OCI-LY1 (cell line): ENCODE results near the gene FOXO3.

Experiments
- H2AFZ ChIP-seq: fragments of 200-600 bp; sonication (generic), shearing (Covaris generic); 2 replicates; pipeline ENCODE4 v1.6.0; 2014; ENCODE audit warnings: antibody characterized with exemption, mild to moderate bottlenecking, low read length
- H3F3A ChIP-seq: fragments of 200-600 bp; sonication (generic), shearing (Covaris generic); 2 replicates; pipeline ENCODE4 v1.6.0; 2014; ENCODE audit warnings: mild to moderate bottlenecking, antibody characterized with exemption, low read length, moderate library complexity; ENCODE audit not compliant: insufficient read depth
- H3K27ac ChIP-seq: fragments of 200-600 bp; sonication (generic); 2 replicates; pipeline ENCODE4 v1.5.1; 2014; ENCODE audit warnings: low read length, mixed run types, mild to moderate bottlenecking, low read depth; ENCODE audit not compliant: poor library complexity, severe bottlenecking
- H3K27me3 ChIP-seq: fragments of 200-600 bp; sonication (generic); 2 replicates; pipeline ENCODE4 v1.6.0; 2014; ENCODE audit warnings: antibody characterized with exemption, mild to moderate bottlenecking, low read length, moderate library complexity; ENCODE audit not compliant: insufficient read depth
- H3K36me3 ChIP-seq: fragments of 200-600 bp; sonication (generic); 2 replicates; pipeline ENCODE4 v1.6.1; 2014; ENCODE audit warnings: mild to moderate bottlenecking, antibody characterized with exemption, low read length, moderate library complexity, mixed read lengths; ENCODE audit not compliant: insufficient read depth
- H3K4me1 ChIP-seq: fragments of 200-600 bp; sonication (generic); 2 replicates; pipeline ENCODE4 v1.5.1; 2014; ENCODE audit warnings: mild to moderate bottlenecking, low read length, moderate library complexity; ENCODE audit not compliant: insufficient read depth, severe bottlenecking
- H3K4me2 ChIP-seq: fragments of 200-600 bp; sonication (generic), shearing (Covaris generic); 2 replicates; pipeline ENCODE4 v1.6.1; 2014; ENCODE audit warnings: low read length
- H3K4me3 ChIP-seq: fragments of 200-600 bp; sonication (generic); 2 replicates; pipeline ENCODE4 v1.5.1; 2014; ENCODE audit warnings: low read length, low read depth, mild to moderate bottlenecking, mixed read lengths; ENCODE audit not compliant: poor library complexity, severe bottlenecking
- H3K79me2 ChIP-seq: fragments of 200-600 bp; shearing (Covaris generic); 2 replicates; pipeline ENCODE4 v1.6.1; 2016; ENCODE audit warnings: mixed run types, low read length, mixed read lengths; ENCODE audit not compliant: insufficient read depth
- H3K9ac ChIP-seq: fragments of 200-600 bp; sonication (generic), shearing (Covaris generic); 2 replicates; pipeline ENCODE4 v1.6.1; 2014; ENCODE audit warnings: mild to moderate bottlenecking, low read length, mixed read lengths
- H3K9me2 ChIP-seq: fragments of 200-600 bp; sonication (generic), shearing (Covaris generic); 2 replicates; pipeline ENCODE4 v1.6.1; 2014; ENCODE audit warnings: low read depth, mild to moderate bottlenecking, low read length, mixed read lengths
- H3K9me3 ChIP-seq: fragments of 200-600 bp; shearing (Covaris generic); 2 replicates; pipeline ENCODE4 v1.6.1; 2014; ENCODE audit warnings: low read length, mixed read lengths
- H4K20me1 ChIP-seq: fragments of 200-600 bp; sonication (generic), shearing (Covaris generic); 2 replicates; pipeline ENCODE4 v1.6.0; 2016; ENCODE audit warnings: mild to moderate bottlenecking, low read length; ENCODE audit not compliant: insufficient read depth
- EZH2 ChIP-seq: fragments of 200-600 bp; sonication (generic), shearing (Covaris generic); IDR thresholded peaks from 2 replicates; pipeline ENCODE4 v1.8.0; 2017; ENCODE audit warnings: borderline replicate concordance, mixed run types, mild to moderate bottlenecking, antibody characterized with exemption, low read length, moderate library complexity, mixed read lengths
- TF ChIP-seq, protein P1 (sequence below): fragments of 200-600 bp; sonication (generic), shearing (Covaris generic); IDR thresholded peaks from 2 replicates; pipeline ENCODE4 v1.5.1; 2017; ENCODE audit warnings: mild to moderate bottlenecking, antibody characterized with exemption, low read length, moderate library complexity, mixed read lengths

The FOXO3 gene

DNA sequence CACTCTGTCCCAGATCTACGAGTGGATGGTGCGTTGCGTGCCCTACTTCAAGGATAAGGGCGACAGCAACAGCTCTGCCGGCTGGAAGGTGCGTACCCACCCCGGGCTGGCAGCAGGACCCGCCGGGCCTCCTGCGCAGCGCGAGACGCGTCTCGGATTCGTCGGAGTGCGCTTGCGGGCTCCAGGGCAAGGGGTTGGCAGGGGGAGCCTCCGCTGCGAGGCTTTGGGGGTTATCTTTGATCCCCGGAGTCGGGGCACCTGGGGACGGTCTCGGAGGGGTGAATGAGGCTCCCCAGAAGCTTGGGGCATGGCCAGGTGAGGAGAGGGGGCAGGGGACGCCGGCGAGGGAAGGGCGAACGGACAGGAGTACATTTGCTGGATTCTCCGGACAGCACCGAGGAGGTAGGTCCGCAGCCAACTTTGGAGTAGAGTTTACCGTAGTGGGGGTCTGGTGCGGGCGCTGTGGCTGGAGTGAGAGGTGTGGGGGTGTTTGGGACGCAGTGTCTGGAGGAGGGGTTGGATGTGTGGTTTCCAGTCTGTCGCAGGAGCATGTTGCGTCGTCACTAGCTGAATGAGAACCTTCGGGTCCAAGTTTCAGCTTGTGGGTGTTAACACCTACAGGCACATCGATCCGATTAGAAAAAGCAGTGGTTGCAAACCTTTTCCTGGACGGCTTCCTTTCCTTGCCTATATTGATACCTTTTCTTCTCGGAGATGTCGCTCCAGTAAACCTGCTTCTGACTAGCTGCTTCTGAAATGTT lies 1.2 kb downstream of the FOXO3 start:
- TF ChIP-seq, protein P1, sequence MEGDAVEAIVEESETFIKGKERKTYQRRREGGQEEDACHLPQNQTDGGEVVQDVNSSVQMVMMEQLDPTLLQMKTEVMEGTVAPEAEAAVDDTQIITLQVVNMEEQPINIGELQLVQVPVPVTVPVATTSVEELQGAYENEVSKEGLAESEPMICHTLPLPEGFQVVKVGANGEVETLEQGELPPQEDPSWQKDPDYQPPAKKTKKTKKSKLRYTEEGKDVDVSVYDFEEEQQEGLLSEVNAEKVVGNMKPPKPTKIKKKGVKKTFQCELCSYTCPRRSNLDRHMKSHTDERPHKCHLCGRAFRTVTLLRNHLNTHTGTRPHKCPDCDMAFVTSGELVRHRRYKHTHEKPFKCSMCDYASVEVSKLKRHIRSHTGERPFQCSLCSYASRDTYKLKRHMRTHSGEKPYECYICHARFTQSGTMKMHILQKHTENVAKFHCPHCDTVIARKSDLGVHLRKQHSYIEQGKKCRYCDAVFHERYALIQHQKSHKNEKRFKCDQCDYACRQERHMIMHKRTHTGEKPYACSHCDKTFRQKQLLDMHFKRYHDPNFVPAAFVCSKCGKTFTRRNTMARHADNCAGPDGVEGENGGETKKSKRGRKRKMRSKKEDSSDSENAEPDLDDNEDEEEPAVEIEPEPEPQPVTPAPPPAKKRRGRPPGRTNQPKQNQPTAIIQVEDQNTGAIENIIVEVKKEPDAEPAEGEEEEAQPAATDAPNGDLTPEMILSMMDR: no peak
- TF ChIP-seq EZH2: no peak
- Histone ChIP-seq H3K27ac (no peak overlapping the region), H3K79me2 (no peaks in the 10 kb centered on the region), H3K27me3 (no peaks in the 10 kb centered on the region), H3K4me2 (no peak overlapping the region; the same call in 1 of the 2 replicates), H3K4me1 (peaks cover 40% of the 10 kb centered on the region), H4K20me1 (no peaks in the 10 kb centered on the region), H3K9me2 (no peaks in the 10 kb centered on the region), H2AFZ (no peak overlapping the region), H3F3A (peaks cover 11% of the 10 kb centered on the region), H3K9me3 (no peaks in the 10 kb centered on the region), H3K4me3 (no peak overlapping the region), H3K9ac (no peak overlapping the region), H3K36me3 (peaks cover 21% of the 10 kb centered on the region)

DNA sequence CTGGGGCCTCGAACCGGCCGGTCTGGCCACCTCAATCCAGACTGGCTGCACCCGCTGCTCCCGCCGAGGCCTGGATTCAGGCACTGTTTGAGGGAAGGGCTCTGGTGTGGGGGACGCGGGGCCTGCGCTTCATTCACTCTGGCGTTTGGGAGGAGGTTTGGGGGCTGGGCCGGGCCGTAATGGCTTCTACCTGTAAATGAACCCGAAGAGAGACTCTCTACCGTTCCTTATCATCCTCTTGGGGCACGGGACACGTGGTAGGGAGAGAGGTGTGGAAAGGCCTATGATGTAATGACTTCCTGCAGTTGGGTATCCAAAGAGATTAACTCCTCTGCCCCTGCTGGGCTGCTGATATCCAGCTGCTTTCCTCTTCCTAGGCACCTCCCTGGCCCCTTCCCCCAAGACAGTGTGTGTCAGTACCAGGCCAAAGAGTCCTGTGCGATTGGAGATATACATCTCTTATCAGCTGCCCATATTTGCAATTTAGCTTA lies 1.8 kb downstream of the FOXO3 start:
- H3K4me1 ChIP-seq: peaks cover 34% of the 10 kb centered on the region
- no peaks in the 10 kb centered on the region for H3K9me2 ChIP-seq
- H3K36me3 ChIP-seq: peaks cover 27% of the 10 kb centered on the region
- no peaks in the 10 kb centered on the region for H3K9me3 ChIP-seq
- H3F3A ChIP-seq: peaks cover 11% of the 10 kb centered on the region
- no peak overlapping the region for H2AFZ ChIP-seq
- no peak overlapping the region; the same call in 1 of the 2 replicates for H3K4me2 ChIP-seq
- TF ChIP-seq, protein P1: no peak
- no peaks in the 10 kb centered on the region for H3K79me2 ChIP-seq
- no peak overlapping the region for H3K9ac ChIP-seq
- no peak overlapping the region for H3K4me3 ChIP-seq
- H4K20me1 ChIP-seq: no peaks in the 10 kb centered on the region
- H3K27me3 ChIP-seq: no peaks in the 10 kb centered on the region
- no peak overlapping the region for H3K27ac ChIP-seq

DNA sequence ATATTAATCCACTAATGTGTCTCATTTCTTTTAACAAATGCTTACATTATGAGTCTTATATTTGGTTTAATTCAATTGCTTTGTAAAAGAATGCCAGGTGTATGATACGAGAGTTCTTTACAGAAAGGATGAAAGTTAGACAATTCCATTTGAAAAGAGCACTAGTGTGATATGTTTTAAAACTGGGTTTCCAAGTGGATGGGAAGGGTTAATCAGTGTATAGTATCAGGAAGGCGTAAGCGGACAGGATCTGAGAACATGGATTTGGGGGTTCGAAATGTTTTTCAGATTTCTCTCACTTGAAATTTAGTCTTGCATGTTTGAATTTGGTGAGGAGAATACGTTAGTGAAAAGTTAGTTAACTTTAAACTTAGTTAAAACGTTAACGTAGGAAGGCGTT lies 2.6 kb downstream of the FOXO3 start:
- no peak overlapping the region for H3K4me3 ChIP-seq
- H3K27me3 ChIP-seq: no peaks in the 10 kb centered on the region
- peaks cover 11% of the 10 kb centered on the region for H3F3A ChIP-seq
- no peaks in the 10 kb centered on the region for H3K79me2 ChIP-seq
- H3K36me3 ChIP-seq: peaks cover 28% of the 10 kb centered on the region
- H3K9me2 ChIP-seq: no peaks in the 10 kb centered on the region
- H3K27ac ChIP-seq: no peak overlapping the region
- no peak overlapping the region; the same call in 1 of the 2 replicates for H3K4me2 ChIP-seq
- H3K4me1 ChIP-seq: peaks cover 33% of the 10 kb centered on the region
- TF ChIP-seq, protein P1: no peak
- no peak for TF ChIP-seq EZH2
- no peak overlapping the region for H3K9ac ChIP-seq
- H2AFZ ChIP-seq: no peak overlapping the region
- no peaks in the 10 kb centered on the region for H4K20me1 ChIP-seq
- H3K9me3 ChIP-seq: no peaks in the 10 kb centered on the region
